DOHH2 (cell line): ENCODE results near the gene AKT1S1.

Experiments
- EZH2phosphoT487 ChIP-seq: fragments of 200-600 bp; sonication (generic); IDR thresholded peaks from 2 replicates; pipeline ENCODE4 v1.6.1; 2017; ENCODE audit warnings: borderline replicate concordance, mild to moderate bottlenecking, antibody characterized with exemption, low read length, moderate library complexity, mixed read lengths
- TF ChIP-seq, protein P1 (sequence below): fragments of 200-600 bp; sonication (generic); IDR thresholded peaks from one replicate; pipeline ENCODE4 v1.5.1; 2014; ENCODE audit warnings: antibody characterized with exemption, mild to moderate bottlenecking, low read depth, low read length; ENCODE audit not compliant: poor library complexity, severe bottlenecking

GRCh38 chr19:49908480-49909420 lies 31.6 kb upstream of the AKT1S1 start:
- TF ChIP-seq, protein P1, sequence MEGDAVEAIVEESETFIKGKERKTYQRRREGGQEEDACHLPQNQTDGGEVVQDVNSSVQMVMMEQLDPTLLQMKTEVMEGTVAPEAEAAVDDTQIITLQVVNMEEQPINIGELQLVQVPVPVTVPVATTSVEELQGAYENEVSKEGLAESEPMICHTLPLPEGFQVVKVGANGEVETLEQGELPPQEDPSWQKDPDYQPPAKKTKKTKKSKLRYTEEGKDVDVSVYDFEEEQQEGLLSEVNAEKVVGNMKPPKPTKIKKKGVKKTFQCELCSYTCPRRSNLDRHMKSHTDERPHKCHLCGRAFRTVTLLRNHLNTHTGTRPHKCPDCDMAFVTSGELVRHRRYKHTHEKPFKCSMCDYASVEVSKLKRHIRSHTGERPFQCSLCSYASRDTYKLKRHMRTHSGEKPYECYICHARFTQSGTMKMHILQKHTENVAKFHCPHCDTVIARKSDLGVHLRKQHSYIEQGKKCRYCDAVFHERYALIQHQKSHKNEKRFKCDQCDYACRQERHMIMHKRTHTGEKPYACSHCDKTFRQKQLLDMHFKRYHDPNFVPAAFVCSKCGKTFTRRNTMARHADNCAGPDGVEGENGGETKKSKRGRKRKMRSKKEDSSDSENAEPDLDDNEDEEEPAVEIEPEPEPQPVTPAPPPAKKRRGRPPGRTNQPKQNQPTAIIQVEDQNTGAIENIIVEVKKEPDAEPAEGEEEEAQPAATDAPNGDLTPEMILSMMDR: no peak
- TF ChIP-seq EZH2phosphoT487: no peak
